GM19372 (cell line): ENCODE results near the gene CPZ.
"Not testable (repeated sequence)": the region's sequence is repeated elsewhere in the genome, so short reads cannot be mapped to it uniquely, and the experiment has no call there.

ENCODE experiments used
- ATAC-seq: cut with Tn5 transposase; IDR thresholded peaks from one replicate; pipeline ENCODE4 v1.9.1; 2021; ENCODE audit warnings: mild to moderate bottlenecking, low read depth, moderate library complexity; ENCODE audit not compliant: unreplicated experiment

Gene CPZ

GRCh38 chr4:8556341-8557150, 36.0 kb upstream of the CPZ start:
- no peak for ATAC-seq

GRCh38 chr4:8557151-8558076, 35.2 kb upstream of the CPZ start:
- ATAC-seq = no peak

GRCh38 chr4:8558080-8558960, 34.2 kb upstream of the CPZ start:
- ATAC-seq = no peak

GRCh38 chr4:8559011-8559410, 33.6 kb upstream of the CPZ start:
- no peak for ATAC-seq

GRCh38 chr4:8559524-8560264, 32.9 kb upstream of the CPZ start:
- no peak for ATAC-seq

- no peak for ATAC-seq
Observed at GRCh38 chr4:8560265-8561047, 32.1 kb upstream of the CPZ start.

GRCh38 chr4:8564595-8564994, 28.0 kb upstream of the CPZ start:
- no peak for ATAC-seq

GRCh38 chr4:8568068-8568668, 24.4 kb upstream of the CPZ start:
- no peak for ATAC-seq

GRCh38 chr4:8570201-8570600, 22.4 kb upstream of the CPZ start:
- ATAC-seq = no peak

GRCh38 chr4:8571702-8572685, 20.6 kb upstream of the CPZ start:
- no peak for ATAC-seq

GRCh38 chr4:8573266-8573665, 19.3 kb upstream of the CPZ start:
- no peak for ATAC-seq

- no peak for ATAC-seq
Observed at GRCh38 chr4:8574796-8575370, 17.7 kb upstream of the CPZ start.

- no peak for ATAC-seq
Observed at GRCh38 chr4:8575457-8575856, 17.1 kb upstream of the CPZ start.

GRCh38 chr4:8576591-8576990, 16.0 kb upstream of the CPZ start:
- ATAC-seq = not testable (repeated sequence)

- no peak for ATAC-seq
Observed at GRCh38 chr4:8577046-8577445, 15.5 kb upstream of the CPZ start.

GRCh38 chr4:8577972-8578371, 14.6 kb upstream of the CPZ start:
- no peak for ATAC-seq

- no peak for ATAC-seq
Observed at GRCh38 chr4:8578717-8579116, 13.8 kb upstream of the CPZ start.
